Activated B cell treated with CpG ODN at 0.5 μM for 24 hours (primary cell): Measurements from ENCODE around the gene UGDH. TPM values are rescaled to one million over a fixed set of nuclear protein-coding genes. Genes with fewer than 3 reads are reported as not detected.

ENCODE experiments used
- ATAC-seq: fragments of 200-7000 bp; cut with Tn5 transposase; one replicate; pipeline ENCODE4 v1.10.0; 2021; ENCODE audit warnings: low read depth, mild to moderate bottlenecking, moderate library complexity
- CTCF ChIA-PET: fragments of 350-600 bp; sonication (Branson Sonifier 250); formaldehyde crosslinking; loops from one replicate; lab custom pipeline; 2021; ENCODE audit warnings: antibody characterized with exemption; lab: Charles Lee
- POLR2A ChIA-PET: fragments of 350-600 bp; sonication (Branson Sonifier 250); formaldehyde crosslinking; loops from one replicate; lab custom pipeline; 2021; ENCODE audit warnings: antibody characterized with exemption; lab: Charles Lee
- DNase-seq: peaks from one replicate; pipeline ENCODE4 v3.0.0; 2022
- H3K27ac Mint-ChIP-seq: one replicate; pipeline ENCODE4 v1.8.0; 2020; ENCODE audit warnings: mixed read lengths
- H3K27me3 Mint-ChIP-seq: one replicate; pipeline ENCODE4 v1.8.0; 2021; ENCODE audit warnings: mixed read lengths
- H3K36me3 Mint-ChIP-seq: one replicate; pipeline ENCODE4 v1.8.0; 2021; ENCODE audit warnings: low read depth, mixed read lengths
- H3K4me1 Mint-ChIP-seq: one replicate; pipeline ENCODE4 v1.8.0; 2021; ENCODE audit warnings: mixed read lengths
- H3K4me3 Mint-ChIP-seq: one replicate; pipeline ENCODE4 v1.8.0; 2020; ENCODE audit warnings: mild to moderate bottlenecking, mixed read lengths
- H3K9me3 Mint-ChIP-seq: one replicate; pipeline ENCODE4 v1.8.0; 2020; ENCODE audit warnings: mixed read lengths
- CTCF ChIP-seq: fragments of 200-600 bp; IDR thresholded peaks from one replicate; pipeline ENCODE4 v1.8.0; 2022; ENCODE audit warnings: antibody characterized with exemption, mild to moderate bottlenecking
- intact Hi-C: fragments of 100-400 bp; cut with micrococcal nuclease; formaldehyde crosslinking; loops from one replicate; pipeline ENCODE4 v1.15.1; 2024
- total RNA-seq: library from RNA; stranded (reverse); gene quantifications from 2 replicates; pipeline ENCODE4 v1.2.3, GENCODE V29; 2022

Gene UGDH
- total RNA-seq, 1 donor from 2014 or later: 43.3 TPM

DNA sequence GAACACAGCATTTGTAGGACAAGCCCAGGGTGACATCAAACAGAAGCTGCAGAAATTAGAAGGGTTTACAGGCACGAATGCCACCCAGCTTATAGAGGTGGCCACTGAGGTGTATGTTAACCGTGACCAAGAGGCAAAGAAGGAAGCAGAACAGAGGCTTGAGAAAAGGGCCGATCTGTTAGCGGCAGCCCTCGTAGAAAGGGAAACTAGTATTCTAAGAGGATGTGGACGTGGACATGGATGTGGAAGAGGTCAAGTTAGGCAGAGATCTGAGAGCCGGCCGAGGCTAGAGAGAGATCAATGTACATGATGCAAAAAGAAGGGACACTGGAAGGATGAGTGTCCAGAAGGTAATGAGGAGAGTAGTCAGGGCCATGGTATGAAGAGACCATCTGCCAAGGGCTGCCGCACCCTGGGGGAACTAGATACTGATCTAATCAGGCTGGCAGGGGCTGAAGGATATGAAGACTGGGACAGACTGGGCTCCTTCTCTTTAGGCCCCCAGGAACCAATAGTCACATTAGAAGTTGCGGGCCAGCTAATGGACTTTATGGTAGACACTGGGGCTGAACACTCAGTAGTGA lies 40.9 kb downstream of the UGDH start:
- ChIA-PET CTCF (no interaction called here), POLR2A (no interaction called here)
- intact Hi-C loops: no loop called here
- Mint-ChIP-seq H3K27ac (no peak overlapping the region), H3K36me3 (no peaks in the 10 kb centered on the region), H3K4me3 (no peak overlapping the region), H3K27me3 (no peaks in the 10 kb centered on the region), H3K4me1 (no peaks in the 10 kb centered on the region), H3K9me3 (peaks cover 5% of the 10 kb centered on the region)
- ATAC-seq (no peak), DNase-seq (no peak)
- no peak for TF ChIP-seq CTCF

DNA sequence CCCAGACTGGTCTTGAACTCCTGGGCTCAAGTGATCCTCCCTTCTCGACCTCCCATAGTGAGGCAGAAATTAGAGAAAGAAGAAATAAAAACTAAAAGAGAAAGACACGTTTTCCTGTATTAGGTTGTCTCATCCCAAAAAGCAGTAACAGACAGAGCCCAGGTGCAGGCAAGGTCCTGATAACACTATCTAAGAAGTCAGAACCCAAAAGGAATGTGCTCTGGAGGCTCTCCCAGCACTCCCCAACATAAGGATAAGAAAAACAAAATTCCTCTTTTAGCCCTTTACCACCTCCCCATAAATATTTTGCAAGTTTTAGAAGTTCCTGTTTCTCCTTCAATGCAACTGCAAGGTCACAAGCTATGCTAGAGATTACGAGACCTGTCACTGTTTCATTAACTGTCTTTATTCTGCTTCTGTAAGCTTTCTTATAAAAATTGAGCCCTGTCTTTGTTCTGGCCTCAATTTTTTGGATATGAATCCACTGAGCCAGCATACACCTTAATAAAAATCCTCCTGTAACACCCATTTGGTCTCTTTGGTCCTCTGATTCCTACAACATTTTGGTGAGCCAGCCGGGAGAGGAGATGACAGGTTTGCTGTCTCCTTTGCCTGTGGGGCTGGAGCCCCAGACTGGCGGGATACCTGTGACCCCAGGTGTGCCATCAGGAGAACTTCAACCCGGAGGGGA lies 42.5 kb downstream of the UGDH start:
- Mint-ChIP-seq H3K4me1 (no peaks in the 10 kb centered on the region), H3K9me3 (peaks cover 5% of the 10 kb centered on the region), H3K27me3 (no peaks in the 10 kb centered on the region), H3K27ac (no peak overlapping the region), H3K4me3 (no peak overlapping the region), H3K36me3 (no peaks in the 10 kb centered on the region)
- POLR2A ChIA-PET: interaction anchor here (0.6 kb wide), 1 partner anchor 22 kb away, joined by 4 read pairs; no protein-coding TSS in a partner anchor
- CTCF ChIA-PET: no interaction called here
- ATAC-seq (no peak), DNase-seq (no peak)
- intact Hi-C loops: no loop called here
- TF ChIP-seq CTCF: no peak

DNA sequence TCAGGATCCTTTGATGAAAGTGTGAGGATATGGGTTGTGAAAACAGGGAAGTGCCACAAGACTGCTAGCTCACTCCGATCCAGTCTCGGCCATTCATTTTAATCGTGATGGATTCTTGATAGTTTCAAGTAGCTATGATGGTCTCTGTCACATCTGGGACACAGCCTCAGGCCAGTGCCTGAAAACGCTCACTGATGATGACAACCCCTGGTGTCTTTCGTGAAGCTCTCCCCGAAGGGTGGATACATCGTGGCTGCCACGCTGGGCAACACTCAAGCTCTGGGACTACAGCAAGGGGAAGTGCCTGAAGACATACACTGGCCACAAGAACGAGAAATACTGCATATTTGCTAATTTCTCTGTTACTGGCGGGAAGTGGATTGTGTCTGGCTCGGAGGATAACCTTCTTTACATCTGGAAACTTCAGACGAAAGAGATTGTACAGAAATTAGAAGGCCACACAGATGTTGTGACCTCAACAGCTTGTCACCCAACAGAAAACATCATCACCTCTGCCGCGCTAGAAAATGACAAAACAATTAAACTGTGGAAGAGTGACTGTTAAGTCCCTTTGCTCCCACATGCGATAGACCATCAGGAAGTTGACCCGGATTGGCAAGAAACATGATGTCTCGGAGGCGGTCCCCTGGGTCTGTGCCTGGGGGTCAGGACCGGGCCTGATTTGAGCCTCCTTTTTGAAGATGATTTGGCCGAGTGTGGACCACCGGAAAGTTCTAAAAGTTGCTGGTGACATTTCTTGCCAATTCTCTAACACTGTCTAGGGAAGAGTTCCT lies 46.1 kb downstream of the UGDH start:
- ATAC-seq (no peak), DNase-seq (no peak)
- no peak for TF ChIP-seq CTCF
- Mint-ChIP-seq H3K4me1 (no peaks in the 10 kb centered on the region), H3K36me3 (peaks cover 10% of the 10 kb centered on the region), H3K9me3 (peaks cover 5% of the 10 kb centered on the region), H3K4me3 (no peak overlapping the region), H3K27ac (no peak overlapping the region), H3K27me3 (no peaks in the 10 kb centered on the region)
- POLR2A ChIA-PET: no interaction called here
- intact Hi-C loops: no loop called here
- CTCF ChIA-PET: no interaction called here

GRCh38 chr4:39480251-39480650 lies 47.0 kb downstream of the UGDH start:
- intact Hi-C loops: no loop called here
- ATAC-seq (no peak), DNase-seq (no peak)
- no peaks in the 10 kb centered on the region for H3K27me3 Mint-ChIP-seq
- H3K4me3 Mint-ChIP-seq: no peak overlapping the region
- H3K27ac Mint-ChIP-seq: no peak overlapping the region
- ChIA-PET CTCF (no interaction called here), POLR2A (no interaction called here)
- peaks cover 5% of the 10 kb centered on the region for H3K9me3 Mint-ChIP-seq
- H3K4me1 Mint-ChIP-seq: no peaks in the 10 kb centered on the region
- H3K36me3 Mint-ChIP-seq: peaks cover 11% of the 10 kb centered on the region
- no peak for TF ChIP-seq CTCF
